Stimulated activated naive CD8-positive, alpha-beta T cell treated with anti-CD3 and anti-CD28 coated beads, Interleukin-15, amount 100 ng/mL, for 72 hours (primary cell): Measurements from ENCODE around the gene PPP6R1.

Experiments used
- ATAC-seq: fragments of 150-1000 bp; cut with Tn5 transposase; 2 replicates; pipeline ENCODE4 v1.10.0; 2021; ENCODE audit warnings: mild to moderate bottlenecking, moderate library complexity
- DNase-seq, 2 donors: peaks; one replicate each; pipeline ENCODE4 v3.0.0; 2021 to 2022
- H3K27ac Mint-ChIP-seq, 2 donors: one replicate each; pipeline ENCODE4 v1.8.0; 2022; ENCODE audit warnings: mild to moderate bottlenecking in 2 of 2, mixed read lengths in 2 of 2, moderate library complexity in 2 of 2
- H3K27me3 Mint-ChIP-seq: one replicate; pipeline ENCODE4 v1.8.0; 2022; ENCODE audit warnings: mixed read lengths
- H3K4me1 Mint-ChIP-seq: one replicate; pipeline ENCODE4 v1.8.0; 2022; ENCODE audit warnings: mild to moderate bottlenecking, mixed read lengths
- H3K4me3 Mint-ChIP-seq, 2 donors: one replicate each; pipeline ENCODE4 v1.8.0; 2022; ENCODE audit warnings: mild to moderate bottlenecking in 2 of 2, mixed read lengths in 2 of 2, moderate library complexity in 1 of 2
- H3K9me3 Mint-ChIP-seq, 2 donors: one replicate each; pipeline ENCODE4 v1.8.0; 2022; ENCODE audit warnings: mixed read lengths in 2 of 2

Gene PPP6R1

DNA sequence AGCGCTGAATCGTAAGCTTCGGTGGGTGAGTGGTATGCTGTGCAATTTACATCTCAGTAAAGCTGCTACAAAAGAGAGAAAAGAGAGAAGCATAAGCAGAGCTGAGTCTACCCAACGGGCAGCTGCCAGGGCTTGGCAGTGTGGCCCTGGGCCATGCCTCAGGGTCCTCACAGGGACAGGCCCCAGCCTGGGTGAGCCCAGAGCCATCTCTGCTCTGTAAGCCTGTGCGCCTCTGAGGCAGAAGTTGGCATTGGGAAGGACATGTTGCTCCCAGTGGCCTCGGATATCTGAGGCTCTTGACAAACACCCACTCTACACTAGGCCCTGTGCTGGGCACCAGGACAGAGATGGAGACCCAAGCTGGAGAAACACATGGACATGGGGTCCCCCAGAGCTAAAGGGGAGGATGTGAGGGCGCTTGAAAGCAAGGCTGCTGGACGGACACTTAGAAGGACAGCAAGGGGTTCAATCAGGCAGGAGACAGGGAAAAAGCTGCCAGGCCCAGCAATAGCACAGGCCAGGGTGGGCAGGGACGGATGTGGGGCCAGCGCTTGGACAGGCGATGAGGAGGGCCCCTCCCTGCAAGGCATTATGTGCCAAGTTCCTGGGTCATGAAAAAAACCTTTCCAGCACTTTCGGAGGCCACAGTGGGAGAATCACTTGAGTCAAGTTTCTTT is 14.7 kb downstream of the PPP6R1 start:
- no peaks in the 10 kb centered on the region for H3K27me3 Mint-ChIP-seq
- H3K27ac Mint-ChIP-seq: no peak overlapping the region
- DNase-seq: no peak
- H3K4me1 Mint-ChIP-seq: peaks cover 34% of the 10 kb centered on the region
- no peak for ATAC-seq
- no peaks in the 10 kb centered on the region for H3K9me3 Mint-ChIP-seq
- no peak overlapping the region for H3K4me3 Mint-ChIP-seq

DNA sequence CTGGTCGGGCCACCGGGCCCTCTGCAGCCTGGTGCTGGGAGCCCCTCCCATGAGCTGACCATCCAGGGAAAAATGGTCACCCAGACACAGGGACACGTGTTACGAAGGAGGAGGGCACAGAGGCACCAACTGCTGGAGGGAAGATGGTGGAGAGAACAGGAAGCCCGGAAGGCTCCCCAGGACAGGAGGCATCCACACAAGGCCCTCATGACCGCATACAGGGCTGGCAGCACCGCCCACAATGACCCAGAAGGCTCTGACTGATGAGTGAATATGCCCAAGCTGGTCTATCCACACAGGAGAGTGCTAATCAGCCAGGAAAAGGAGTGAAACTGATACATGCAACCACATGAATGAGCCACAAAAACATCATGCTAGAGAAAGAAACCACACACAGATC is 16.3 kb downstream of the PPP6R1 start:
- Mint-ChIP-seq H3K9me3 (no peaks in the 10 kb centered on the region), H3K4me3 (no peak overlapping the region), H3K4me1 (peaks cover 19% of the 10 kb centered on the region), H3K27ac (peak overlapping the region in 1 of 2 donors; percentile 54), H3K27me3 (no peaks in the 10 kb centered on the region)
- DNase-seq: no peak
- ATAC-seq: peak; percentile 31

DNA sequence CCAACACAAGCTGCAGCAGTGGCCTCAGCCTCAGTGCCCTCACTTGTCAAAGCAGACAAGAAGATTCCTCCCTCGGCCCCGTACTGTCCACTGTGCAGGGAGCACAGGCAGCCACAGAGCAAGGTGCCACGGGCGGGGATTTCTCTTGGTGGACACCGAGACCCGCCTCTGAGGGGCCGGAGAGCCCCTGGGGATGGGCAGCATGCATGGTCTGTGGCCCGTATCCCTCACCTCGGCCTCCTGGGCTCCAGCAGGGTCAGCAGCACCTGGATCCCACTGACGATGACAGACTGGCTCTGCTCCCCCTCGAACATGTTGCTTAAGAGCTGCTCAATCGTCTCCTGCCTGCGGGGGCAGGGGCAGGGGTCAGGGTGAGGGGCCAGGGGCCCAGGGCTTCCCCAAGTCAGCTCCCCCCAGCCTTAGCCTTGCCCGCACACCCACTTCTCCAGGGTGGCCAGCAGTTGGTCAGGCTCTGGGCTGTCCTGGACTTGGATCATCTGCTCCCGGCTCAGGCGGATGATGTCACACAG is 16.8 kb downstream of the PPP6R1 start:
- Mint-ChIP-seq H3K27me3 (no peaks in the 10 kb centered on the region), H3K9me3 (no peaks in the 10 kb centered on the region), H3K27ac (peak overlapping the region in 1 of 2 donors; percentile 54), H3K4me1 (peaks cover 19% of the 10 kb centered on the region), H3K4me3 (no peak overlapping the region)
- ATAC-seq (no peak), DNase-seq (no peak)

DNA sequence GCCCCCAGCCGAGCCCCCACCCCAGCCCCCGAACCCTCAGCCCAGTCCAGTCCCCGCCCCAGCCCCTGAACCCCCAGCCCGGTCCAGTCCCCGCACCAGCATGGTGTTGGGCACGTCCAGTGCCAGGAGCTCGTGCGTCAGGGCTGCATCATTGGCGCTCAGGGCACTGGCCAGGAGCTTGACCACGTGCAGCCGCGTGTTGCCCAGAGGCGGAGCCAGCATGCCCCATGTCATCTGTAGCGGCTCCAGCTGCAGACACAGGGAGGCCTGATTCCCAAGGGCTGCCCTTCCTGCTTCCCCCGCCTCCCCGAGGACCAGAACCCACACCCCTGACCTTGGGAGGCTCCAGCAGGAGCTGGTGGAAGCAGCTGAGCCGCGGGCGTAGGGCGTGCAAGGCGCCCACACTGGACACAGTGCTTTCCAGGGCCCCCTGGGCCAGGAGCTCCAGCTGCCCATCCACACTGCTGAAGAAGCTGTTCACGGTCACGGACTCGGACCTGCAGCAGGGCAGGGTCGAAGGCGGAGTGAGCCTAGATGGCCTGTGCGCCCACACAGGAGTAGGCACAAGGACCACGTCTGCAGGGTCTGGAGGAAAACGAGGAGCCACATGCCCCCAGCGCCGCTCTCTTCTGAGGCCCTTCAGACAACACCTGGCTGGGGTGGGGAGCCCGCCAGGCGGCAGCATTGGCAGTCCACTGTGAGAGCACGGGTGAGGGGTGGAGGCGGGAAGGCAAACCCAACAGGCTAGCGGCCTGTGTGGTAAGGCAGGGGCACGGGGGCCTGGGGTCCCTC is 17.5 kb downstream of the PPP6R1 start:
- no peak for ATAC-seq
- DNase-seq: no peak
- no peaks in the 10 kb centered on the region for H3K27me3 Mint-ChIP-seq

DNA sequence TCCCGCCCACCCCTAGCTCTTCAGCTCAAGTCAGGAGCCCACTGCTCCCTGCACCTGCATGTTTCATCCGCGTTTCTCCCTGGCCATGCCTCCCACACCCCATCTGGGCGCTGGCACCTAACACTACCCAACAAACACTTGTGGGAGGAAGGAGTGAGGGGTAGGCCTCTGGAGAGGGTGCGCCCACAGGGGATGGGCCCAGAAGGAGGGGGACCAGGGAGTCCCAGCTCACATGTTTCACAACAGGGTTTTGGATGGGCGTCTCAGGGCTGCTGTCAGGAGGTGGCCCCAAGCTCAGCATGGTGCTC is 18.1 kb downstream of the PPP6R1 start:
- H3K4me1 Mint-ChIP-seq: peaks cover 21% of the 10 kb centered on the region
- DNase-seq (no peak), ATAC-seq (no peak)
- H3K4me3 Mint-ChIP-seq: no peak overlapping the region
- peak overlapping the region in 1 of 2 donors; percentile 83 for H3K27ac Mint-ChIP-seq
- no peaks in the 10 kb centered on the region for H3K27me3 Mint-ChIP-seq
- no peaks in the 10 kb centered on the region for H3K9me3 Mint-ChIP-seq

More for the DNA sequence above, 17.5 kb downstream of the PPP6R1 start:
- Mint-ChIP-seq H3K27ac (no peak overlapping the region), H3K4me3 (no peak overlapping the region), H3K9me3 (no peaks in the 10 kb centered on the region), H3K4me1 (peaks cover 22% of the 10 kb centered on the region)

DNA sequence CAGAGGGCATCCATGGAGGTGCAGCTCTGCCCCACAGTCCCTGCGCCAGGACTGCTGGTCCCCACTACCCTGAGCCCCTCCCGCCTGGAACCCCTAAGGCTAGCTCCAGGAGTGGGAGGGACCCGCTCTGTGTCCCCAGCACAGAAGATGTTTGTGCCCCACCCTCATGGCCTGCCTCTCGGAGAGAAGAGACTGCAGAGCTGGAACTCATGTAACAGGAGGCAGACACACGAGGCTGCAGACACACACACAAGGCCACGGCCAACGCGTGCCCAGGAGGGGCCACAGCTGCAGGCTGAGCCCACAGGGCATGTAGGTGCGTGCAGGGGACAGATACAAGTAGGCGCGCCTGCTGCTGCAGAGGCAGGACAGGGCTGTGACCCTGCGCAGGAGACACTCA is 19.8 kb downstream of the PPP6R1 start:
- no peak for DNase-seq
- Mint-ChIP-seq H3K4me1 (peaks cover 21% of the 10 kb centered on the region), H3K27ac (no peak overlapping the region), H3K27me3 (no peaks in the 10 kb centered on the region), H3K4me3 (no peak overlapping the region), H3K9me3 (no peaks in the 10 kb centered on the region)
- no peak for ATAC-seq

DNA sequence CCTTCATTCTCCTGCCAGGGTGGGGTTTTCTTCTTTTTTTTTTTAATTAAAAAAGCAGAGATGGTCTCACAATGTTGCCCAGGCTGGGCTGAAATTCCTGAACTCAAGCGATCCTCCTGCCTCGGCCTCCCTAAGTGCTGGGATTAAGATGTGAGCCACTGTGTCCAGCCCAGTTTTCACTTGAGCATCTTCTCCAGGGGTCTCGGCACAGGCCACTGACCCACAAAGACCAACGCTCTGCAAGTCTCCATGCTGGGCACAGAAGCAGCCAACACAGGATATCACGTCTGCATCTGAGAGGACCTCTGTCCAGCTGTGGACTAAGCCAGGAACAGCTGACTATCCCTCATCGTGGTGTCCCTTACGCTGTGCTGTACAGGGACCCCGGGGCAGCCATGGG is 20.8 kb downstream of the PPP6R1 start:
- no peaks in the 10 kb centered on the region for H3K27me3 Mint-ChIP-seq
- H3K27ac Mint-ChIP-seq: no peak overlapping the region
- no peaks in the 10 kb centered on the region for H3K9me3 Mint-ChIP-seq
- DNase-seq: no peak
- ATAC-seq: no peak
- H3K4me1 Mint-ChIP-seq: peaks cover 19% of the 10 kb centered on the region
- no peak overlapping the region for H3K4me3 Mint-ChIP-seq

DNA sequence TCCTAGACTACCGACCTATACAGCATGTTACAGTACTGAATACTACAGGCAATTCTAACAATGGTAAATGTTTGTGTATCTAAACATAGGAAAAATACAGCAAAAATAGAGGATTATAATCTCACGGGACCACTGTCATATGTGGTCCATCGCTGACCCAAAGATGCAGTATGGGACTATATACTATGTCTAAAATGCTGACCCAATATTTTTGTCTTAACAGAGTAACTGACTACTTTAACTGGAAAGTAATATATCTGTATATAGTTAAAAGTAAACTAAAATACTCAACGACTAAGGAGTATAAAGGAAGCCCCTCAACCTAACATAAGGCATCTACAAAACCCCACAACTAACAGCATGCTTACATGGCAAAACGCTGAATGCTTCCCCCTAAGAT is 25.8 kb downstream of the PPP6R1 start:
- H3K4me3 Mint-ChIP-seq: no peak overlapping the region
- ATAC-seq (no peak), DNase-seq (no peak)
- H3K9me3 Mint-ChIP-seq: no peaks in the 10 kb centered on the region
- no peaks in the 10 kb centered on the region for H3K27me3 Mint-ChIP-seq
- no peak overlapping the region for H3K27ac Mint-ChIP-seq
- H3K4me1 Mint-ChIP-seq: peaks cover 12% of the 10 kb centered on the region

DNA sequence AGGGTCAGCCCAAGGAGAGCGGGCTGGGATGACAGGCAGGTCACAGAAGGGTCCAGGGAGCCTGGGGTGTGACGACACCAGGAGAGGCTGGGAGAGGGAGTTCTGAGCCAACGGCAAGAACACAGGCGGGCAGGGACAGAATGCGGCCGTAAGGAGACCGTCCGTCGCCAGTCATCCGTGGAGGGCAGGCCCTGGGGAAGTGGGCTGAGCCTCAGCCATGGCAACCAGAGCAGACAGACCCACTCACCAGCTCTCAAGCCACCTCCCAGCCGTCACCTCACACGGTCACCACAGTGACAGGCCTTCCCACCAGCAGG is 26.6 kb downstream of the PPP6R1 start:
- no peak for ATAC-seq
- Mint-ChIP-seq H3K27ac (peak overlapping the region; percentile 20 to 72), H3K27me3 (no peaks in the 10 kb centered on the region), H3K4me3 (no peak overlapping the region), H3K9me3 (no peaks in the 10 kb centered on the region), H3K4me1 (peaks cover 13% of the 10 kb centered on the region)
- no peak for DNase-seq

DNA sequence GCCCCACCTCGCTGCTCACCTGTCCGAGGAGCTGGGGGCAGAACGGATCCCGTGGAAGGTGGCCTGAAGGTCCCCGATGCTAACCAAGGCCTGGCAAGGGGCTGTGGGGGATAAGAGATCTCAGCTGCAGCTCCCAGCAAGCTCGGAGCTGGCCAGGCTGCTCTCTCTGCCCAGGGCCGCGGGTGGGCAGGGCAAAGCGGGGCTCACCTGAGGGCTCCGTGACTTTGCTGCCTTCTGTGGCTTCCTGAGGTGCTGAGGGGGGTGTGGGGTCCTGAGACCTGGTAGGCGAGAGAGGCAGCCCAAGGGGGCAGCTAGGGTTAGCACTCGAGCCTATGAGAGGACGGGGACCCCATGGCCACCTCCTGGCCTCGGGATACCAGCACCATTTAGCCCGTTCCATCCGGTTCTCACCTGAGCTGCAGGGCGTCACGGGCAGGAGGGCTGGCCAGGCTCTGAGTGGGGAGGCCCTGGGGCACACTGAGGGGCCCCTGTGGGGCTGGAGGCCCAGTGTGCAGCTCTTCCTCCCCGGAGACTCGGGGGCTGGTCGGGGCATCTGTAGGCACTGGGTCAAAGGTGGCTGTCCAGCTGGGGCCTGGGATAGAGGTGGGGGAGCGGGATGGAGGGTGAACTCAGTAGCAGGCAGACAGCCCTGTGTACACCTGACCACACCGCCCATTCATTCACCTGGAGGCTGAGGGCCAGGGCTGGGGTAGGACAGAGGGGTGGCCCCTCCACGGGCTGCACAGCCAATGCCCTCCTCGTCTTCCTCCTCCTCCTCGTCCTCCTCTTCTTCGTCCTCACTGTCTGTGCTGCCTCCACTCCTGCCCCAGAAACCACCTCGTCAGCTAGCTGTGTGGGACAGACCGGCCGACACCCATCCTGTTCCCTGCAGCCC is 27.2 kb downstream of the PPP6R1 start:
- H3K27me3 Mint-ChIP-seq: no peaks in the 10 kb centered on the region
- DNase-seq (no peak), ATAC-seq (no peak)
- peaks cover 16% of the 10 kb centered on the region for H3K4me1 Mint-ChIP-seq
- no peak overlapping the region for H3K4me3 Mint-ChIP-seq
- no peaks in the 10 kb centered on the region for H3K9me3 Mint-ChIP-seq
- H3K27ac Mint-ChIP-seq: peak overlapping the region in 1 of 2 donors; percentile 72

DNA sequence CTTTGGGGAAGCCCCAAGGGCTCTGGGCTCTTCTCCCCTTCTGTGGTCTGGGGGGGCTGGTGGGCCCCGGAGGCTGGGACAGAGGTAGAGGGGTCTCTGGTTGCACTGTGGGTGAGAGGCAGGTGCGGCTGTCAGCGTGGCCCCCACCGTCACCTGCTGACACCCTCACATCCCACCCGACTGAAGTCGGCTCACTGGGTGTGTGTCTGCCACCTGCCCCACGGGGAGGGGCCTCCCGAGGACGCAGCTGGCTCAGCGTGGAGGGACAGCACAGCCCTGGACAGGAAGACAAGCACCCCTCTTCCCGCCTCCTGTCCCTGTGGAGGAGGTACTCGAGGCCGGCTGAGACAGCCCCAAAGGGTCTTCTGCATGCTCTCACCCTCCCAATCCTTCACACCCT is 28.0 kb downstream of the PPP6R1 start:
- Mint-ChIP-seq H3K9me3 (no peaks in the 10 kb centered on the region), H3K4me3 (no peak overlapping the region), H3K4me1 (peaks cover 10% of the 10 kb centered on the region), H3K27ac (no peak overlapping the region), H3K27me3 (no peaks in the 10 kb centered on the region)
- no peak for ATAC-seq
- no peak for DNase-seq

DNA sequence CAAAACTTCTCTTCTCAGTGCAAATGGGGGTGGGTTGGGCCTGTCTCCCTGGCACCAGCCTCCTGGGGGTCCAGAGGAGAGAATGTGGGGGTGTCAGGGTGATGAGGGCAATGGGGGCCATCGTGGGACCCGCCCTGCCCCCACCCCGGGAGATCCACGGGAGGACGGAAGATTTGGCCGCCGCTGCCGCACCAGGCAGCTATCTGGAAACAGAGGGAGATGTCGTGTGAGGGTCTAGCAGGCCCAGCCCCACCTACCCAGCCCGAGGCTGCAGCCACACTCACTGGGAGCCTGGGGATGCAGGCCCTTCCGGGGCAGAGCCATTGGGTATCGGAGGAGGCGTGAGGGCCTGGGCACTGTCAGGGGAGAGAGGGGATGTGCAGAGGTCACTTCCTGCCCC is 28.5 kb downstream of the PPP6R1 start:
- peaks cover 13% of the 10 kb centered on the region for H3K4me1 Mint-ChIP-seq
- H3K27ac Mint-ChIP-seq: peak overlapping the region in 1 of 2 donors; percentile 93
- ATAC-seq (no peak), DNase-seq (no peak)
- H3K4me3 Mint-ChIP-seq: no peak overlapping the region
- no peaks in the 10 kb centered on the region for H3K27me3 Mint-ChIP-seq
- H3K9me3 Mint-ChIP-seq: no peaks in the 10 kb centered on the region

DNA sequence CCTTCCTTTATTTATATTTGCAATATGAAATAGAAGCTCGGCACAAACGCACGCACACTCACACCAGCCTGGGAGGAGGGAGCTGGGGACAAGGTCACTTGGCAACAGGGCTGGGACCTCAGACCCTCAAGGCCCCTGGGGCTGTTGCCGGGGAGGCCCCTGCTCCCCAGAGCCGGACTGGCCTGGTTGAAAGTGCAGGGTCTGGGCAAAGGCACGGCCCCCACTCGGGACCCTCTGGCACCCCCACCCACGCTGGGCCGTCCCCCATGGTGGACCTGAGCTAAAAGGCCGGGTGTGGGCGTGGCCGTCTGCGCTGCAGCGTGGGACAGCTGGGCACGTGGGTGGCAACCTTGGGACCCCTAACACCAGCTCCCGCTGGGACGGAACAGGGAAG is 29.0 kb downstream of the PPP6R1 start:
- H3K9me3 Mint-ChIP-seq: no peaks in the 10 kb centered on the region

DNA sequence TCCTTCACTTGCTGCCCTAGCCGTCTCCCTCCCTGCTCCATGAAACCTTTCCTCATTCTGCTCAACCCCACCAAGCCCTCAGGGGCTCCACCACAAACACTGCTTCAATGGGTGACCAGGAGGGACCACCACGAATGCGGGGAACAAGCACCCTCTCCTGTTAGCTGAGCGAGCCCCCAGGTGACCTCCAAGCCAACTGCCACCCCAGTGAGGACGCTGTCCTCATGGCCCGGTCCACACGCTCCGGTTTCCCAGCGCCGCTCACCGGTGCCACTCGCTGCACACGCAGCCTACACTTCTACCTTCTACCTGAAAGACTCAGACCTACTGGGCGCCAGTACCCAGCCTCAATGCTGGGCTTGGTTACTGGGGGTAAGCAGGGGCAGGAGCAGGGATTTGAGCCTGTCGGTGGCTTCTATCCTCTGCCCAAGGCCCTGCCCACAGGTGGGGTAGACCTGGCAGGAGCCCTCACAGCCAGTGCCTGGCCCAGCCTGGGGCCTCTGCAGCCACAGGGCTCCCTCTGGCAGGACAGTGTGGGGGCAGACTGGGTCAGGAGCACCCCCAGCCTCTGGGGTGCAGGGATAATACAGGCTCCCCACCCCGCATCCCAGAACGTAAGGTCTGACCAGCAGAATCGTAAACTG is 29.6 kb downstream of the PPP6R1 start:
- peaks cover 10% of the 10 kb centered on the region for H3K4me1 Mint-ChIP-seq
- peak overlapping the region in 1 of 2 donors; percentile 24 for H3K4me3 Mint-ChIP-seq
- H3K27ac Mint-ChIP-seq: no peak overlapping the region
- no peak for ATAC-seq
- no peak for DNase-seq
- H3K27me3 Mint-ChIP-seq: no peaks in the 10 kb centered on the region
- H3K9me3 Mint-ChIP-seq: no peaks in the 10 kb centered on the region

More for the DNA sequence above, 29.0 kb downstream of the PPP6R1 start:
- DNase-seq (no peak), ATAC-seq (no peak)
- Mint-ChIP-seq H3K27ac (no peak overlapping the region), H3K4me1 (peaks cover 10% of the 10 kb centered on the region), H3K4me3 (no peak overlapping the region), H3K27me3 (no peaks in the 10 kb centered on the region)

DNA sequence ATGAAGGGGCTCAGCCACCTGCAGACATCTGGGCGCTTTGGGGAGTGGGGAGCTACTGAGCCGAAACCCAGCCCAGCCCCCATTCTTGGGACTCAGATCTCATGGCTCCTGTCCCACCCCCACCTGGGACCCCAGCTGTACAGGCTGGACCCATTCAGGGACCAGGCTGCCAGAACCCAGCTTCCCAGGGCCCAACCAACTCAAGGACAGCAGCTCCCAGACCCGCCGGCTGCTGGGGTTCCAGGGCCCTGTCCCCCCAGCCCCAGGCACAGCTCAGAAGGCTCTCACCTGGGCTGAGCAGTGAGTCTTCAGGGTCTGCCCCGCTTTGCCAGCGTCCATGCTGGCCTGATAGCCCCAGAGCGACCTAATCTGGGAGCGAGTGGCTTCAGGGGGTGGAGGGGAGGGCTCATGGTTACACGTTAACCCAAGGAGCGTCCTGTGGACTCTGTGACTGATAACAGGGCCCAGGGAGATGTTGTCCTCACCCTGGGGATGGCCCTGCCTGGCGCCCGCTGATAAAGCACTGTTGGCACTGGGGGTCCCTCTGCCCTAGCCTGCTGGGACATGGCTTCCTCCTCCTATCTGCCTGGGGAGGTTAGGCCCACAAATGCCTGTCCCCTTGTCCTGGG is 30.3 kb downstream of the PPP6R1 start, which contains the start of gene TMEM86B:
TSS of gene TMEM86B (minus strand) at position 361 of the 629 bp plus-strand sequence. CDS start at position 339, 22 bp downstream.
- DNase-seq (no peak), ATAC-seq (no peak)
- Mint-ChIP-seq H3K9me3 (no peaks in the 10 kb centered on the region), H3K4me1 (peaks cover 10% of the 10 kb centered on the region), H3K27me3 (no peaks in the 10 kb centered on the region), H3K27ac (peak within 1 kb of the TSS; percentile 33 to 74), H3K4me3 (peak within 1 kb of the TSS in 1 of 2 donors; percentile 24)
